Common myeloid progenitor, CD34-positive (primary cell): ENCODE data around the gene HAS3.
A peak's percentile ranks its signal among the peaks of the same experiment; 100 is the strongest.

Source experiments
- CTCF ChIA-PET: fragments of 350-600 bp; sonication (Branson Sonifier 250); formaldehyde crosslinking; loops from one replicate; lab custom pipeline; 2021; ENCODE audit warnings: antibody characterized with exemption; lab: Charles Lee
- POLR2A ChIA-PET: fragments of 350-600 bp; sonication (Branson Sonifier 250); formaldehyde crosslinking; loops from one replicate; lab custom pipeline; 2021; ENCODE audit warnings: antibody characterized with exemption; lab: Charles Lee
- DNase-seq, 3 donors: peaks; one replicate each; pipeline versions ENCODE4 v3.0.0 to v3.0.0-alpha.2; 2013
- H3K27ac ChIP-seq, 2 experiments: 1 replicate in 1 of 2; 2 replicates in 1 of 2; pipeline ENCODE4 v1.7.0; 2013; ENCODE audit warnings: inconsistent platforms in 2 of 2, low read length in 2 of 2, mild to moderate bottlenecking in 2 of 2, low read depth in 1 of 2, moderate library complexity in 1 of 2; ENCODE audit not compliant: severe bottlenecking in 2 of 2, insufficient read depth in 1 of 2, poor library complexity in 1 of 2
- H3K27me3 ChIP-seq, 5 experiments: replicated peaks in 2 of 5; 1 replicate in 3 of 5; 2 replicates in 2 of 5; pipeline versions ENCODE4 v1.6.1 to v1.7.0; 2013; ENCODE audit warnings: low read length in 4 of 5, mild to moderate bottlenecking in 2 of 5, moderate library complexity in 2 of 5, inconsistent platforms in 1 of 5; ENCODE audit not compliant: insufficient read depth in 5 of 5, control insufficient read depth in 4 of 5
- H3K36me3 ChIP-seq, 4 experiments: 1 replicate in 2 of 4; 2 replicates in 2 of 4; pipeline versions ENCODE4 v1.6.1 to v1.7.0; 2013; ENCODE audit warnings: low read length in 3 of 4, control low read depth in 1 of 4, mild to moderate bottlenecking in 1 of 4; ENCODE audit not compliant: control insufficient read depth in 4 of 4, insufficient read depth in 4 of 4
- H3K4me1 ChIP-seq, 4 experiments: 1 replicate in 3 of 4; 2 replicates in 1 of 4; pipeline versions ENCODE4 v1.6.1 to v1.7.1; 2013; ENCODE audit warnings: low read length in 3 of 4, mild to moderate bottlenecking in 3 of 4, control low read depth in 1 of 4, inconsistent platforms in 1 of 4, moderate library complexity in 1 of 4; ENCODE audit not compliant: control insufficient read depth in 4 of 4, insufficient read depth in 4 of 4; ENCODE audit errors: control extremely low read depth in 1 of 4
- H3K4me3 ChIP-seq, 7 experiments: 1 replicate in 4 of 7; 2 replicates in 3 of 7; pipeline versions ENCODE4 v1.5.1 to v1.7.0; 2013; ENCODE audit warnings: mild to moderate bottlenecking in 7 of 7, low read length in 6 of 7, moderate library complexity in 6 of 7, inconsistent platforms in 2 of 7, low read depth in 2 of 7, control low read depth in 1 of 7; ENCODE audit not compliant: insufficient read depth in 4 of 7, control insufficient read depth in 1 of 7; ENCODE audit errors: extremely low read depth in 1 of 7
- H3K9me3 ChIP-seq, 5 experiments: 1 replicate in 4 of 5; 2 replicates in 1 of 5; pipeline versions ENCODE4 v1.6.1 to v1.7.1; 2013; ENCODE audit warnings: low read length in 4 of 5, mild to moderate bottlenecking in 2 of 5, inconsistent platforms in 1 of 5, low read depth in 1 of 5, moderate library complexity in 1 of 5; ENCODE audit not compliant: control insufficient read depth in 4 of 5, insufficient read depth in 2 of 5; ENCODE audit errors: control extremely low read depth in 1 of 5
- WGBS: methylation state at CpG from one replicate; pipeline ENCODE4 v1.1.5; 2013; ENCODE audit not compliant: insufficient coverage; 5-methylcytosine and 5-hydroxymethylcytosine counted together

The HAS3 gene

GRCh38 chr16:69079697-69080096 is 25.8 kb upstream of the HAS3 start:
- Histone ChIP-seq H3K36me3 (peaks cover 0 to 4% (median 0%) of the 10 kb centered on the region in 4 experiments), H3K27me3 (no peaks in the 10 kb centered on the region), H3K27ac (no peak overlapping the region), H3K9me3 (no peaks in the 10 kb centered on the region), H3K4me3 (no peak overlapping the region), H3K4me1 (no peaks in the 10 kb centered on the region)
- no peak for DNase-seq
- ChIA-PET POLR2A (no interaction called here), CTCF (interaction anchor here (0.6 kb wide), 1 partner anchor 25 kb away, joined by 3 read pairs; the partner anchor contains the start of gene HAS3)
- no CpG with 5 or more reads among the region's 2 CpGs for WGBS

DNA sequence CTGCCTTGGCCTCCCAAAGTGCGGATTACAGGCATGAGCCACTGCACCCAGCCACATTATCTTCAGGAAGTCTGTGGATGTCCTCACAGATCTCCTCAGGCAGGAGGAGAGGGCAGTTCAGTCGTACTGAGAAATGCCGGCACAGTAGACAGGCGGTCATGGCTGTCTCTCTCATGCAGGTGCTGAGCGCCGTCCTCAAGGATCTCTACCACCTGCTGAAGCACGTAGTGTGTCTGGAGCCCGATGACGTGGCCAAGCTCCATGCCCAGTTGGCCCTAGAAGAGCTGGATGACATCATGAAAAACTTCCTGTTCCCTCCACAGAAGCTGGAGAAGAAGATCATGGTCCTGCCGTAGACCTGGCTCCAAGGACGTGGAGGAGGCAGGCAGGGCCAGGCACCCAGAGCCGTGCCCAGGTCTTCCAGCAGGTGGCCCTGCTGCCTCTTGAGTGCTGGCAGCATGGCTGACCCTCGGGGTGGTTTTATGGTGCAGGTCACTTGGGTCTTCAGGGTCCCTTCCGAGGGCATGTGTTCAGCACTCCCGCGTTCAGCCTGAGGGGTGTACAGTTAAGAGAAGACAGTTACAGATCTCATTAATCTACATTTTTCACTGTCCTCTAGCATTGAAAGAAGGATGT is 22.0 kb upstream of the HAS3 start:
- no peaks in the 10 kb centered on the region for H3K27me3 ChIP-seq
- H3K4me3 ChIP-seq = no peak overlapping the region
- POLR2A ChIA-PET = no interaction called here
- WGBS = 98% methylated on average over 11 of the region's 16 CpGs
- no peak overlapping the region for H3K27ac ChIP-seq
- H3K36me3 ChIP-seq = peaks cover 0 to 4% (median 0%) of the 10 kb centered on the region in 4 experiments
- DNase-seq = no peak
- CTCF ChIA-PET = interaction anchor here (1.0 to 2.6 kb wide), 4 partner anchors 11 to 40 kb away, joined by 3 to 13 read pairs (median 3); partner anchors contain the start of gene HAS3
- H3K9me3 ChIP-seq = no peaks in the 10 kb centered on the region
- peaks cover 0 to 11% (median 9%) of the 10 kb centered on the region in 4 experiments for H3K4me1 ChIP-seq

GRCh38 chr16:69084289-69084688 is 21.2 kb upstream of the HAS3 start:
- H3K27ac ChIP-seq = no peak overlapping the region
- POLR2A ChIA-PET = no interaction called here
- no peaks in the 10 kb centered on the region for H3K9me3 ChIP-seq
- H3K27me3 ChIP-seq = no peaks in the 10 kb centered on the region
- CTCF ChIA-PET = interaction anchor here (1.3 to 2.6 kb wide), 2 partner anchors 13 to 40 kb away, joined by 3 to 13 read pairs; no protein-coding TSS in a partner anchor
- 95% methylated on average over 2 of the region's 2 CpGs for WGBS
- H3K4me3 ChIP-seq = no peak overlapping the region
- peaks cover 0 to 19% (median 14%) of the 10 kb centered on the region in 4 experiments for H3K4me1 ChIP-seq
- peaks cover 0 to 4% (median 0%) of the 10 kb centered on the region in 4 experiments for H3K36me3 ChIP-seq
- no peak for DNase-seq

DNA sequence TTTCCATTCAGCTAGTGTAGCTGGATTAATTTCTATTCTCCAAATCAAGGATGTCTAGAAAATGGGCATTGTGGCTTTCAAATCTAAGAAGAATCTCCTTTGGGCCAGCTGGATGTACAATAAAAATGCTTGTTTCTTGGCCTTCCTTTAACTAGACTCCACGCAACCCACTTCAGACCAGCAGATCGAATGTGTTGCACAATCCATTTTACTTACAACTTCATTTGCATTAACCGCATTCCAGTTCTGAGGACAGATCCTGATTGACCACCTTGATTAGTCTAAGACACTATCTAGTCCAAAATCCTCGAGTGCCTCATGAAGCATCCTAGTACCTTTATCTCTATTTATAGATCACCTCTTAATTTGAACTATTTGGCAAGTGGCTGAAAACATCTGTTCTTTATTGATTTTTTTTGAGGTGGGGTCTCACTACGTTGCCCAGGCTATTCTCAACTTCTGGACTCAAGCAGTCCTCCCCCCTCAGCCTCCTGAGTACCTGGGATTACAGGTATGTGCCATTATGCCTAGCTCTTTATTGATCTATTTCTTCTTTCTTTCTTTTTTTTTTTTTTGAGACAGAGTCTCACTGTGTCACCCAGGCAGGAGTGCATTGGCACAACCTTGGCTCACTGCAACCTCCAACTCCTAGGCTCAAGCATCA is 20.3 kb upstream of the HAS3 start:
- Histone ChIP-seq H3K4me1 (peaks cover 0 to 27% (median 19%) of the 10 kb centered on the region in 4 experiments), H3K9me3 (no peaks in the 10 kb centered on the region), H3K27ac (no peak overlapping the region), H3K36me3 (peaks cover 0 to 4% (median 0%) of the 10 kb centered on the region in 4 experiments), H3K4me3 (no peak overlapping the region), H3K27me3 (no peaks in the 10 kb centered on the region)
- DNase-seq = no peak
- WGBS = 94% methylated on average over 4 of the region's 5 CpGs
- POLR2A ChIA-PET = no interaction called here
- CTCF ChIA-PET = interaction anchor here (0.9 to 2.6 kb wide), 3 partner anchors 11 to 39 kb away, joined by 3 to 13 read pairs (median 3); no protein-coding TSS in a partner anchor

DNA sequence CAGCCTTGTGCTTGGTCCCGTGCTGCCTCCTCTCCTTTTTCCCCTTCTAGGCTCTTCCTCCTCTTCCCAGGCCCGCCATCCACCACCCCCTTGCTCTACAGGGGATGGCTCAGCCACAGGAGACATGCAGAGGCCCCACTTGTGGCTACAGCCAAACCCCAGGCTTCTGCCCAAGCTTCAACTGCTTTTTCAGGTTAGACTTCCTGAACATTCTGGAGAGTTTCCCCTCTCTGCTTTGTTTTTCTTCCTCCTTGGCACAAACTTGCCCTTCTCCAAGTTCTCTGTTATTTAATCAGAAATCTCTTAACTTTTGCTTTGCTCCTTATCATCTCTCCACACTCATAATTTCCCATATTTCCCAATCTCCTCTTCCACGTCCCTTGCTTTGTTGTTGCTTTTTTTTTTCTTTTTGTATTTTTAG is 18.3 kb upstream of the HAS3 start:
- 0% methylated on average over 2 of the region's 3 CpGs for WGBS
- DNase-seq = peak in 2 of 3 donors; percentile 30 to 39
- H3K4me3 ChIP-seq = peak overlapping the region in 1 of 7 experiments; percentile 55
- peak overlapping the region in 1 of 2 experiments; percentile 52 for H3K27ac ChIP-seq
- H3K9me3 ChIP-seq = no peaks in the 10 kb centered on the region
- ChIA-PET POLR2A (no interaction called here), CTCF (no interaction called here)
- H3K27me3 ChIP-seq = no peaks in the 10 kb centered on the region
- peaks cover 0 to 4% (median 0%) of the 10 kb centered on the region in 4 experiments for H3K36me3 ChIP-seq
- peaks cover 0 to 27% (median 19%) of the 10 kb centered on the region in 4 experiments for H3K4me1 ChIP-seq

DNA sequence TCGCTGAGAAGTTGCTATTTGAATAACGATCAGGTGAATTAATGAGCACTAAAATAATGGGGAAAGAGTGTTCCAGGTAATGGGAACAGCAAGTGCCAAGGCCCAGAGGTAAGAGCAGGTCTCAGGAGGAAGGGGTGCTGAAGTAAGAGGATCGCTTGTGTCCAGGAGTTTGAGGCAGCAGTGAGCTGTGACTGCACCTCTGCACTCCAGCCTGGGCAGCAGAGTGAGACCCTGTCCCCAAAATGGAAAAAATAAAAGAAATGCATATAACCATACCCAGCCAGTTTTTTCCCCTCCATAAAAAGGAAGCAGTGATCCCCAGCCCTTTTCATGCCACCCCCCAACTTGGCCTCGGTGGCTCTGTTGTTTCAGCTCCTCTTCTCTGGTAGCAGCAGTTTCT is 16.8 kb upstream of the HAS3 start:
- ChIA-PET POLR2A (no interaction called here), CTCF (no interaction called here)
- Histone ChIP-seq H3K27ac (no peak overlapping the region), H3K4me1 (peaks cover 0 to 27% (median 19%) of the 10 kb centered on the region in 4 experiments), H3K4me3 (no peak overlapping the region), H3K36me3 (peaks cover 0 to 4% (median 0%) of the 10 kb centered on the region in 4 experiments), H3K27me3 (no peaks in the 10 kb centered on the region), H3K9me3 (no peaks in the 10 kb centered on the region)
- 84% methylated on average over 4 of the region's 4 CpGs for WGBS
- no peak for DNase-seq
